Type B pancreatic cell (in vitro differentiated cells): ENCODE measurements around the gene GPC6. TPM values are rescaled to one million over a fixed set of nuclear protein-coding genes. Genes with fewer than 3 reads are reported as not detected.

ENCODE experiments used
- DNase-seq: peaks from one replicate; pipeline ENCODE4 v3.0.0; 2021; ENCODE audit warnings: mixed read lengths; ENCODE audit not compliant: unreplicated experiment; ENCODE audit errors: extremely low spot score
- H3K27ac Mint-ChIP-seq: 2 replicates; pipeline ENCODE4 v1.8.0; 2021; ENCODE audit warnings: mild to moderate bottlenecking, mixed read lengths
- H3K27me3 Mint-ChIP-seq: 2 replicates; pipeline ENCODE4 v1.8.0; 2021; ENCODE audit warnings: mixed read lengths
- H3K36me3 Mint-ChIP-seq: 2 replicates; pipeline ENCODE4 v1.8.0; 2021; ENCODE audit warnings: mixed read lengths
- H3K4me1 Mint-ChIP-seq: one replicate; pipeline ENCODE4 v1.8.0; 2021; ENCODE audit warnings: mixed read lengths; ENCODE audit not compliant: unreplicated experiment
- H3K4me3 Mint-ChIP-seq: 2 replicates; pipeline ENCODE4 v1.8.0; 2021; ENCODE audit warnings: mild to moderate bottlenecking, mixed read lengths
- H3K9me3 Mint-ChIP-seq: 2 replicates; pipeline ENCODE4 v1.8.0; 2021; ENCODE audit warnings: mixed read lengths
- CTCF ChIP-seq: fragments of 200-600 bp; sonication (generic); conservative IDR thresholded peaks from 2 replicates; pipeline ENCODE4 v1.5.0; 2021; ENCODE audit warnings: antibody characterized with exemption, mild to moderate bottlenecking
- total RNA-seq: library from RNA; stranded (reverse); gene quantifications from 2 replicates; pipeline ENCODE4 v1.2.1, GENCODE V29; 2021; ENCODE audit warnings: low replicate concordance

The GPC6 gene
- total RNA-seq, 1 donor from 2014 or later, result 30.5 TPM

GRCh38 chr13:93982179-93982918, 755.7 kb downstream of the GPC6 start:
- no peak for DNase-seq
- TF ChIP-seq CTCF, result no peak

GRCh38 chr13:93984052-93984451, 757.4 kb downstream of the GPC6 start:
- Mint-ChIP-seq H3K9me3 (peaks cover 5% of the 10 kb centered on the region), H3K27me3 (no peaks in the 10 kb centered on the region), H3K27ac (no peak overlapping the region), H3K4me3 (no peak overlapping the region), H3K36me3 (no peaks in the 10 kb centered on the region), H3K4me1 (peaks cover 11% of the 10 kb centered on the region)
- no peak for TF ChIP-seq CTCF
- DNase-seq, result no peak

More at GRCh38 chr13:93982179-93982918, 755.7 kb downstream of the GPC6 start:
- no peaks in the 10 kb centered on the region for H3K9me3 Mint-ChIP-seq
- H3K4me3 Mint-ChIP-seq, result no peak overlapping the region
- H3K4me1 Mint-ChIP-seq, result peaks cover 11% of the 10 kb centered on the region
- no peaks in the 10 kb centered on the region for H3K36me3 Mint-ChIP-seq
- H3K27ac Mint-ChIP-seq, result no peak overlapping the region
- no peaks in the 10 kb centered on the region for H3K27me3 Mint-ChIP-seq

GRCh38 chr13:93984876-93985275, 758.3 kb downstream of the GPC6 start:
- TF ChIP-seq CTCF, result no peak
- DNase-seq, result no peak
- Mint-ChIP-seq H3K4me3 (no peak overlapping the region), H3K27ac (no peak overlapping the region), H3K9me3 (peaks cover 5% of the 10 kb centered on the region), H3K27me3 (no peaks in the 10 kb centered on the region), H3K4me1 (peaks cover 11% of the 10 kb centered on the region), H3K36me3 (no peaks in the 10 kb centered on the region)

- Mint-ChIP-seq H3K4me3 (no peak overlapping the region), H3K9me3 (peaks cover 5% of the 10 kb centered on the region), H3K27ac (no peak overlapping the region), H3K4me1 (peaks cover 2% of the 10 kb centered on the region), H3K27me3 (no peaks in the 10 kb centered on the region), H3K36me3 (no peaks in the 10 kb centered on the region)
- DNase-seq, result no peak
- no peak for TF ChIP-seq CTCF
These were observed 760.9 kb downstream of the GPC6 start for GRCh38 chr13:93987458-93987857.

- Mint-ChIP-seq H3K27ac (no peak overlapping the region), H3K4me3 (no peak overlapping the region), H3K36me3 (no peaks in the 10 kb centered on the region), H3K4me1 (no peaks in the 10 kb centered on the region), H3K27me3 (no peaks in the 10 kb centered on the region), H3K9me3 (peaks cover 5% of the 10 kb centered on the region)
- TF ChIP-seq CTCF, result no peak
- DNase-seq, result no peak
These were observed 765.0 kb downstream of the GPC6 start for GRCh38 chr13:93991569-93991968.

- no peak for TF ChIP-seq CTCF
- Mint-ChIP-seq H3K9me3 (peaks cover 4% of the 10 kb centered on the region), H3K27ac (no peak overlapping the region)
These were observed 769.9 kb downstream of the GPC6 start for GRCh38 chr13:93996481-93996880.

More at GRCh38 chr13:93996481-93996880, 769.9 kb downstream of the GPC6 start:
- Mint-ChIP-seq H3K27me3 (no peaks in the 10 kb centered on the region), H3K4me1 (no peaks in the 10 kb centered on the region), H3K36me3 (no peaks in the 10 kb centered on the region), H3K4me3 (no peak overlapping the region)
- no peak for DNase-seq
